GM10847 (cell line): ENCODE measurements around the gene ACOX2.

Experiments used
- POLR2A ChIP-seq: IDR thresholded peaks from 2 replicates; pipeline ENCODE4 v1.6.1; 2011; ENCODE audit not compliant: insufficient read length; ENCODE audit errors: extremely low read depth

Gene ACOX2

GRCh38 chr3:58530354-58530865, 6.6 kb downstream of the ACOX2 start:
- TF ChIP-seq POLR2A: no peak

DNA sequence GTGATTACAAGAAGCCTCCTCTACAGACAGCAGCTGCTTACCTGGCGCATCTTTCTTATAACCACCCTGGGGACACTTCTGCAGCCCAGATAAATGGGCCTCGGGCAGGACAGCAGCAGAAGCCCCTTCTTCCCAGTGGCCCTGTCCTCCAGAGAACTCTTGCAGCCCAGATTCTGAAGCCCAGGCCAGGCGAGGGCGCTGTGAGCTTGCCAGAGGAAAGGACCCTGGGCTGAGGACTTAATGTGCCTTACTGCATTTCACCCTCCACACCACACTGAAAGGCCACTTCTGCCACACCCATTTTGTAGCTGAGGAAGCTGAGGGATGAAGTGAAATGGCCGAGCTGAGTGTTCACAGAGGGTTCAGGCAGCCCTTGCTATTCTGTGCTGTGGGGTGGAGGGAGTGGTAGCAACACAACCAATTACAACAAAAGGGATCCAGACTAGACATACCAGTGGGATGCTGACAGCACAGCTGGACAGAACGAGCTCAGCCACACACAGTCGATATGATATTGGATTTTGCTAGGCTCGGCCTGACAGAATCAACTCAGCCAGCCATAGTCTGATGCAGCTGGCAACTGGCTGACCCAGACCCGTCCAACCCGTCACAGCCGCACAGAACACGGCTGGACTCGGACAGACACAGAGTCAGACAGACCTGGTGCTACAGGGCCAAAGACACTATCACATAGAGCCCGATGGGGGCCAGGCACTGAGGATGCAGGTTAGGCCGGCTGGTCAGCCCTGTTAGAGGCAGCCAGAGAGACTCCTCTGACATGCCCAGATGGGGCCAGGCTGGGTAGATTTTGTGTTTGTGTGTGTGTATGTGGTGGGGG, 7.3 kb downstream of the ACOX2 start:
- no peak for TF ChIP-seq POLR2A

DNA sequence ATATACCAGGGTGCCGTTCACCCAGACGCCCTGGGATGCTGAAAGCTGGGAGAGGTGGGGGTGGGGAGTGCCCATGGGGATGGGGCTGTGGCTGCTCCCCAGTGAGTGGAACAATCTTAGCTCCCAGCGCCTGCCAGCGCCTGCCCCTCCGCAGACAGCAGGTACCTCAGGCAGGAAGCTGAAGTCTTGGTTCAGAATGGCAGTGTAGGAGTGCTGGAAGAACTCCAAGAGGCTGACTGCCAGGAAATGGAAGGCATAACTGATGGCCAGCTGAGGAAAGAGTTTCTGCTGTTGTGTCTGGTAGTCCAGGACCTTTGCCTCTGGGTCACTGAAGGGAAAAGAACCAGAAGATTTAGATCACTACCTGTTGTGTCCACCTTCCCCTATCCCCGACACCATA, 8.4 kb downstream of the ACOX2 start:
- no peak for TF ChIP-seq POLR2A

DNA sequence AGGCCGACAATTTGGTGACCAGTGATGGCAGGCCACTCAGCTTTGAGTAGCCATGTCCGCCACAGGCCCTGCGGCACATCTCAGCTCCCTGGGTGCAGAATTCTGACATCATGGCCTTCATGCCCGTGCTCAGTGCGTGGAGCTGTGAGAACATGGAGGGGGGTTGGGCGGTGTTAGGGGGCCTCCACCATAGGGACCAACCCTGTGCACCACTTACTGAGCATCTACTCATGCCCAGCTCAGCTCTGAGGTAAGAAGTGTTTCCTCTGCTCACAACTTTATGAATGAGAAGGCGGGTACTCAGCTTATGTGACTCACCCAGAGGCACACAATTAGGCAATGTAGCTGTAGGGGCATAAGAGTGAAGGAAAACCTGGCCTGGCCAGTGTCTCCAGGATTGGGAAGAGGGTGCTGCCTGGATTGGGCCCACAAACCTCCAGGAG, 10.5 kb downstream of the ACOX2 start:
- TF ChIP-seq POLR2A: no peak

DNA sequence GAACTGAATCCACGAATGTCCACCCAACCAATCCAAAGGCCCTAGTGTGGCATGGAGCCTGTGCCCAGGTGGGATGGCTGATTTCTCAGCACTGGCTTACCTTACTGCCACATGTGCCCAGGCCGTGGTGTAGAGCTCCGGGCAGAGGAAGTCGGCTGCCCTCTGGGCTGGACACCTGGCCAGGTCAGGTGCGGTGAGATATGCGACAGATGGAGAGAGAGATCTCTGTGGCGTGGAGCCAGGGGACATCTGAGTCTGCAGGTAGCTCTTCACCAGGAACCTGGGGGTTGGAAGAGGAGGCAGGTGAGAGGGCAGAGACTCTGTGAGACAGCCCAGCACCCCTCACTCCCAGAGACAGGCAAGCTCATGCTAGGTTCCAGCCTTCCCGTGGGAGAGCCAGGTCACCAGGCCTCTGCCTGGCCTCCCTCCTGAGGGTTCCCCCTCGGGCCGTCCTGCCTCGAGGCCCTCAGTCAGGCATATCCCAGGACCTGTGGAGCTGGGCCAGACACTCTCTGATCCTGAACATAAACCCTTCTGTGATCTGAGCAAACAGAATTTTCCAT, 12.6 kb downstream of the ACOX2 start:
- no peak for TF ChIP-seq POLR2A

- no peak for TF ChIP-seq POLR2A
Observed at GRCh38 chr3:58522759-58523425, 14.1 kb downstream of the ACOX2 start.

DNA sequence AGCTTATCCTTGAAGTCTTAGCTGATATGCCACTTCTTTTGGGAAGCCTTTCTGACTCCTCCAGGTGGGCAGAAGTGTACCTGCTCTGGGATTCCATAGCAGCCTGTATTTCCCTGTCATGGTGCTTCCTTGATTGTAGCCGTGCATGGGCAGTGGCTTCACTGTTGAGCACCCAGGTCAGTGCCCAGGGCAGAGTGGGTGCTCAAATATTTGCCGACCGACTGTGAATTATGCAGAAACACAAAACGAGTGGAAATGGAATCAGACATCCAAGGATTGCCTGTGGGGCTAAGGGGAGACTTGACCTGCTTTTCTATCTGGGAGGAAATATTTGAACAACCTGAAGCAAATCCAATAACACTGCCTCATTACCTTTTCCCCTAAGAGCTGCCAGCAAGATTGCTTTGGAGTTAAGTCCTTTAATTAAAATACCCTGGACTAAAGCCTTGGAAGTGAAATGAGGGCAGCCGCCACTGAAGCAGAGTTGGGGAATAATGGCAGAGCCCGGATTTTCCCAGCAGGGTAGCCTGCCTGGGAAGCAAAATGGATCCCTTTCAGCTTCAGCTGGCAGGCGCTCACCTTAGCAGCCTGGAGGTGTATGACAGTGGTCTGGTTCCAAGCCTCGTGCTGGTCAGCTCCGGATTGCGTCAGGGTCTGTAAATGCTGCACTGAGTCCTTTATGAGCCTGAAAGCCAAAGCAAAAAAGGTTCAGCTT, 14.9 kb downstream of the ACOX2 start:
- no peak for TF ChIP-seq POLR2A

GRCh38 chr3:58521336-58521670, 15.7 kb downstream of the ACOX2 start:
- TF ChIP-seq POLR2A: no peak

- TF ChIP-seq POLR2A: no peak
Observed at GRCh38 chr3:58520403-58521335, 16.3 kb downstream of the ACOX2 start.

- no peak for TF ChIP-seq POLR2A
Observed at GRCh38 chr3:58519668-58520402, 17.2 kb downstream of the ACOX2 start.

DNA sequence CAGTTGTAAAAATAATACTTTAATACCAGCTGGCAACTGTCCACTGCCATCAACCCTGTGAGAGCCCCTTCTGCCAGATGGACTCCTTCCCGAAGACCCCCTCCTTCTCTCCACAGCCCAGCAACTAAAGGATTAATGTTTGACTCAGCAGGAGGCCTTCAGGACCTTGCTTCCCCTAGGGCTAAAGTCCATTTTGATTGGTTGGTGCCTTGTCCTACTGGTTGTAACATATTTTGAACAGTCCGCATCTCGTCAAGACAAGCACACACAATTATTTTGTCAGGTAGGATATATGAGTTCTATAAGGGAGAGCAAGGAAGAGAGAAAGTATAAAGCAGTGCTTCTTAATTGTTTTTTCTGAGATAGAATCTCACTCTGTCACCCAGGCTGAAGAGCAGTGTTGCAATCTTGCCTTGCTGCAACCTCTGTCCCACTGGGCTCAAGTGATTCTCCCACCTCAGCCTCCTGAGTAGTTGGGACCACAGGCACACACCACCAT, 18.6 kb downstream of the ACOX2 start:
- TF ChIP-seq POLR2A: no peak

DNA sequence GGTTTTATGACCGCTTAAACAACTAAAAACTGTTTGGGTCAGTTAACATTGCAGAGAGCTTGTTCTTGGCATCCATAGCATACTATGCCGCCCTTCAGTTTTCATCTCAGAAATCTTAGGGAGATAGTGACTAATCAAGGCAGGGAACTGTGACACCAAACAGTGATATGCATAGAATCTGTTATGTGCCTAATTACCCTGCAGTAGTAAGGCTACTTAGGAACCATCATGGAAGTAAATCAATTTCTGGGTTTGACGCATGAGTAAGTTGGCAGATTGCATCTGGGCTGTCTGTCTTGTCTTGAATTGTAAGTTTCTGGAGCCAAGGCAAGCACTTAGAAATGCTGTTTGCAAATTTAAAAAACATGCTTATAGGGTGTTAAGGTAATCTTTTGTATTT, 22.6 kb downstream of the ACOX2 start:
- no peak for TF ChIP-seq POLR2A

DNA sequence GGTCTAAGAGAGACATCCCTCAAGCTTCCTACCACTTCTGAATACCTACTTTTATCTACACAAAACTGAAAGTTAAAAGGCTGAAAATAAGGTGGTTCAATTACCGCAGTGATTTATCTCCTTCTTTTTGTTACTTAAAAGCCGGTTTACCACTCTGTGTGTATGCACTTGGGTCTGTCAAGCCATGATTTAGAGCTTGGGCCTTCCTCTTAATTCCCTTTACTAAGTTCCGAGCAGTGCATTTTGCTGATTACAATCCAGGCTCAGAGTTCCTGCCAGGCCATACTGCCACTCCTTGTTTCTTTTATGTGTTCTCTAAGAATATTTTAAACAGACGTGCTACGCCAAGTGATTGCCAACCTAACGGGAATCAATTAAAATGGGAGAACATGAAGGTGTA, 28.6 kb downstream of the ACOX2 start:
- no peak for TF ChIP-seq POLR2A
